Stimulated activated CD4-positive, alpha-beta T cell treated with anti-CD3 and anti-CD28 coated beads, Interleukin-1b, Interleukin-23, amount 100 ng/mL, for 4 hours (primary cell): Measurements from ENCODE around the gene AGMO.

Experiments used
- DNase-seq, 2 donors: peaks; one replicate each; pipeline ENCODE4 v3.0.0-alpha.2; 2020; ENCODE audit warnings: low read depth in 2 of 2

The AGMO gene

GRCh38 chr7:15561835-15562234 is at the start of gene AGMO:
Gene AGMO (minus strand): TSS chr7:15562015.
- no peak for DNase-seq

DNA sequence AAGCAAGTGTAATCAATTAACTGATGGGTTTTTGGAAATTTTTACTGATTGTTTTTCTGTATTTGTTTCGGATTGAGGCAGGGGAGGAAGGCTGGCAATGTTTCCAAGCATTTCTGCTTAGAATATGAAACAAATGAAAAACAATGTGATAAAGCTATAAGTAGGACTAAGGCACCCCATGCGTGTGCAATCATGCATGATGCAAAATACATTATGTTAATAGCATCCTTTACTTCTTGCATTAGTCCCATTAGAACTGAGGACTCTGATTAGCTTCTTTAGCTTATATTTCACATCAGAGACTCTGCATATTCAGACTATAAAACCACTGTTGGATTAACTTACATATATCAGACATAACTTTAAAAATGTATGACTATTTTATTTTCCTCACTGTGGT is 48.7 kb upstream of the AGMO start:
- no peak for DNase-seq

DNA sequence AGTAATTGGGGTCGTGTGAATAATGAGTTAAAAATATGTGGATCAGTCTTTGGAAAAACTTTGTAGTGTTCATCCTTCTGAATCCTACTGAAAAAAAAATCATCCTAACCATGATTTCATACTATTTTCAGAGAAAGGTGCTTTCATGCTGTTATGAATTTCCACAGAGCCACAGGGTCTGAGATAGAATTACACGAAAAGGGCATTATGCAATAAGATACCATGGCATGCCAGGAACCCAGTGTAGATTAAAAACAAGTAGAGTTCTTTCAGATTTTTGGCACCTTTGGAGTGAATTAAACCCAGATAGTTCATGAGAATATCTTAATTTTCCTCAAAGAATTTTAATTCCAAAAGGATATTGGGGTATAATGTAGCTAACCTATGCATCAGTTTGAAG is 47.5 kb upstream of the AGMO start:
- no peak for DNase-seq

- DNase-seq, result no peak
These were observed 45.9 kb upstream of the AGMO start for GRCh38 chr7:15607529-15608210.

GRCh38 chr7:15606561-15606960 is 44.7 kb upstream of the AGMO start:
- no peak for DNase-seq

DNA sequence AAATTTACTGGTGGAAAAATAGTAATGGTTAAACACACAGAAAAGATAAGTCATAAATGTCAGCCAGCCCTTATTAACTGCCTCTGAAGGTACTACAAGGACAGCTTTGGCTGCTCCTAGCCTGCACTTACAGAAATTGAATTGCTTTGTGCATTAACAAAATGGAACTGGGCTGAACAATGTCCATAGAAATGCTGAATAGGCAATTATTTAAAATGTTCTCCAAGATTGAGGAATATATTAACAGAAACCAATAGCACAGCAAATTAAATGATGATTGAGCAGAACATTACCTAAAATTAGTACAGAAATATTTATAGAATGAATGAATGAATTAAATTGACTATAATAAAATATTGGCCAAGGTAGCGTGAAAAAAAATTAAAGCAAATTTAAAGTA is 42.4 kb upstream of the AGMO start:
- no peak for DNase-seq

- DNase-seq, result no peak
These were observed 41.3 kb upstream of the AGMO start for GRCh38 chr7:15603124-15603523.

DNA sequence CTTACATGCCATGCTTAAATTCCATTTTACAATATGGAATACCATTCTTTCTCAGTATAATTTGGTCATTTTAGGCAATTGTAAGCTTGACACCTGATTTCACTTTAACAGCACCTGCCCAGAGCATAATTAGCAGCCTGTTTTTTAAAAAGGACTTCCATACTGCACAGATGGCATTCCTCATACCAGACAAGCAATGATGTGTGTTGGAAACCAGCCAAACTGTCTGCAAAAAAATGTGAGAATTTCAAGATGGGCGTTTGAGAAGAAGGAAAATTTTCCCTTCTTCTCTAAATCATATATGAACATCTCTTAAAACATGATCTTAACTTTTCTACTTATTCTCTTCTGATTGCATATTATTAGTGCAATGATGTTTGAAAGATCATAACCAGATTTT is 40.4 kb upstream of the AGMO start:
- DNase-seq, result no peak

GRCh38 chr7:15601175-15601574 is 39.4 kb upstream of the AGMO start:
- DNase-seq, result no peak

GRCh38 chr7:15600298-15600697 is 38.5 kb upstream of the AGMO start:
- no peak for DNase-seq

GRCh38 chr7:15594461-15594860 is 32.6 kb upstream of the AGMO start:
- no peak for DNase-seq

DNA sequence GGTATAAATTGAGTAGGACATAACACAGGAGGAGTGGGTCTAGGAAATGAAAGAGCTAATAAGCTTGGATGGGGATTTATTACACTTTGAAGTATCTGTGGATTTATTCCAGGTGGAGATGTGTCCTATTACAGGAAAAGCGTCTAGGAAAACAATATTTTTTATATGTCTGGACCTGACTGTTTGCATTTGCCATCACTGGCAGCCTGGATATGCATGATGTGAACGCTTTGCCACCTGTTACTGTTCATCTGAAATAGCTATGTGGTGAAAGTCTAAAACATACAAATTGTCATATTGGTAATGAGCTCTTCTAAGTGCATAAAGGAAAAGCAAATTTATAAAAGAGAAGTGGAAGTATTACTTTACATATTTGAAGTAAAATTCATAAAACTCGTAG is 31.6 kb upstream of the AGMO start:
- DNase-seq, result no peak

GRCh38 chr7:15586266-15586665 is 24.5 kb upstream of the AGMO start:
- no peak for DNase-seq

- no peak for DNase-seq
These were observed 22.8 kb upstream of the AGMO start for GRCh38 chr7:15584575-15584974.

DNA sequence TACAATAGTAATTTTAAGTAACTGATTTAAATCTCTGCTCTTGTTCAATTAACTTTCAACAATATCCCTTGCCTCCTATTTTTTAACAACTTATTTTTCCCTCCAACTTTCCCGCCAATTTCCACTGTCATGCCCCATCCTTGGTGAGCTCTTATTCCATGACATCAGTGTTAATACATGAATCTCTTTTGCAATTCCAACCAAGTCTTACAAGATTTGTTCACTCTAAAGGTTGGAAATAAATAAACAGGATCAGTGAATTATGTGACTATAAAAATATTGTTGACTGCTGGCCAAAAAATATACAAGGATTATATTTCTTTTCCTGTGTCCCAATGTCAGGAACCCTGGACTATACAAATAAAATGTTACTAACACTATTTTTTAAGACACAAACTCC is 21.0 kb upstream of the AGMO start:
- DNase-seq, result no peak

GRCh38 chr7:15581352-15581951 is 19.6 kb upstream of the AGMO start:
- DNase-seq, result no peak

- DNase-seq, result no peak
These were observed 19.0 kb upstream of the AGMO start for GRCh38 chr7:15580604-15581351.

DNA sequence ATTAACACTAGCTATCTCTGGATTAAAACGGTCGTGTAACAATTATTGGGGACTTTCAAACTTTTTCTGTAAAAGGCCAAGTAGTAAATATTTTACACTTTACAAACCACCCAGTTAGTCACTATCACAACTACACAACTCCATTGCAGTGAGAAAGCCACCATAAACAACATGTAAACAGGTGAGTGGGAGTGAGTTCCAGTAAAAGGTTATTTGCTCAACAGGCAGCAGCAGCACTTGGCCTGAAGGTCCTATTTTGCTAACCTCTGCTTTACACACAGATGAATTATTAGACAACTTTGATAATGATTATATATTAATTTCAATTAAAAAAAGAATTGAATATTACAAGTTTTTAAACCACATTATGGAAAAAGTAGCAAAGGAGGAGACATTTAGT is 15.8 kb upstream of the AGMO start:
- no peak for DNase-seq

GRCh38 chr7:15571301-15571878 is 9.6 kb upstream of the AGMO start:
- DNase-seq, result no peak

GRCh38 chr7:15567652-15568051 is 5.8 kb upstream of the AGMO start:
- no peak for DNase-seq

GRCh38 chr7:15567036-15567435 is 5.2 kb upstream of the AGMO start:
- DNase-seq, result no peak

DNA sequence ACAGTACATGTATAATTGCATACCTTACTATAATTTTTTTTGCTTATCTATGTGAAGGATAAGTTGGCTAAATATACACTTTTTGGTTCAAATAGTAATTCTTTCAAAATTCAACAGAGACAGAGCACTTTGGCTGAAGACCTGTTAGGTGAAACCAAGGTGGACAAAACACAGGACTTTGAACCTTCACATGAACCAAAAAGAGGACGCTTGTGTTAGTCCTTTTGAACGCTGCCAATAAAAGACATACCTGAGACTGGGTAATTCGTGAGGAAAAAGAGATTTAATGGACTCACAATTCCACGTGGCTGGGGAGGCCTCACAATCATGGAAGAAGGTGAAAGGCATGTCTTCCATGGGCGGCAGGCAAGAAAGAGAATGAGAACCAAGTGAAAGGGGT is 4.7 kb upstream of the AGMO start:
- DNase-seq, result no peak

GRCh38 chr7:15560968-15561367 is 847 bp downstream of the AGMO start:
- DNase-seq, result no peak
